Activated gamma-delta T cell (primary cell): ENCODE results near the gene CDYL2.
"Not testable (repeated sequence)": the region's sequence is repeated elsewhere in the genome, so short reads cannot be mapped to it uniquely, and the experiment has no call there.

Experiments
- DNase-seq: peaks from one replicate; lab custom pipeline; 2025; lab: John Stamatoyannopoulos, UW

Gene CDYL2

GRCh38 chr16:80807906-80808305 is 3.5 kb upstream of the CDYL2 start:
- no peak for DNase-seq

GRCh38 chr16:80806927-80807340 is 2.5 kb upstream of the CDYL2 start:
- DNase-seq = no peak

- no peak for DNase-seq
These were observed 1.9 kb upstream of the CDYL2 start for GRCh38 chr16:80806289-80806688.

- DNase-seq = no peak
These were observed 307 bp downstream of the CDYL2 start for GRCh38 chr16:80804056-80804525.

GRCh38 chr16:80803339-80804055 is 901 bp downstream of the CDYL2 start:
- DNase-seq = no peak

GRCh38 chr16:80802902-80803301 is 1.5 kb downstream of the CDYL2 start:
- no peak for DNase-seq

- no peak for DNase-seq
These were observed 2.3 kb downstream of the CDYL2 start for GRCh38 chr16:80802138-80802537.

- no peak for DNase-seq
These were observed 10.3 kb downstream of the CDYL2 start for GRCh38 chr16:80794071-80794470.

GRCh38 chr16:80792031-80792430 is 12.4 kb downstream of the CDYL2 start:
- no peak for DNase-seq

GRCh38 chr16:80791411-80791810 is 13.0 kb downstream of the CDYL2 start:
- no peak for DNase-seq

GRCh38 chr16:80790751-80791150 is 13.6 kb downstream of the CDYL2 start:
- DNase-seq = no peak

- DNase-seq = no peak
These were observed 16.4 kb downstream of the CDYL2 start for GRCh38 chr16:80788027-80788426.

- DNase-seq = not testable (repeated sequence)
These were observed 17.8 kb downstream of the CDYL2 start for GRCh38 chr16:80786561-80786960.

- no peak for DNase-seq
These were observed 19.4 kb downstream of the CDYL2 start for GRCh38 chr16:80784951-80785350.

- DNase-seq = no peak
These were observed 25.7 kb downstream of the CDYL2 start for GRCh38 chr16:80778703-80779102.

GRCh38 chr16:80776856-80777255 is 27.5 kb downstream of the CDYL2 start:
- no peak for DNase-seq

GRCh38 chr16:80775450-80775849 is 28.9 kb downstream of the CDYL2 start:
- DNase-seq = no peak

GRCh38 chr16:80766798-80767197 is 37.6 kb downstream of the CDYL2 start:
- no peak for DNase-seq

- no peak for DNase-seq
These were observed 44.8 kb downstream of the CDYL2 start for GRCh38 chr16:80759419-80760162.

- no peak for DNase-seq
These were observed 49.9 kb downstream of the CDYL2 start for GRCh38 chr16:80754476-80754875.

GRCh38 chr16:80752541-80752940 is 51.9 kb downstream of the CDYL2 start:
- DNase-seq = no peak

GRCh38 chr16:80751167-80751566 is 53.2 kb downstream of the CDYL2 start:
- no peak for DNase-seq

GRCh38 chr16:80746231-80746630 is 58.2 kb downstream of the CDYL2 start:
- no peak for DNase-seq
